ENCODE data around the gene TIAM2.
"Not testable (repeated sequence)": the region's sequence is repeated elsewhere in the genome, so short reads cannot be mapped to it uniquely, and the experiment has no call there.

The TIAM2 gene

DNA sequence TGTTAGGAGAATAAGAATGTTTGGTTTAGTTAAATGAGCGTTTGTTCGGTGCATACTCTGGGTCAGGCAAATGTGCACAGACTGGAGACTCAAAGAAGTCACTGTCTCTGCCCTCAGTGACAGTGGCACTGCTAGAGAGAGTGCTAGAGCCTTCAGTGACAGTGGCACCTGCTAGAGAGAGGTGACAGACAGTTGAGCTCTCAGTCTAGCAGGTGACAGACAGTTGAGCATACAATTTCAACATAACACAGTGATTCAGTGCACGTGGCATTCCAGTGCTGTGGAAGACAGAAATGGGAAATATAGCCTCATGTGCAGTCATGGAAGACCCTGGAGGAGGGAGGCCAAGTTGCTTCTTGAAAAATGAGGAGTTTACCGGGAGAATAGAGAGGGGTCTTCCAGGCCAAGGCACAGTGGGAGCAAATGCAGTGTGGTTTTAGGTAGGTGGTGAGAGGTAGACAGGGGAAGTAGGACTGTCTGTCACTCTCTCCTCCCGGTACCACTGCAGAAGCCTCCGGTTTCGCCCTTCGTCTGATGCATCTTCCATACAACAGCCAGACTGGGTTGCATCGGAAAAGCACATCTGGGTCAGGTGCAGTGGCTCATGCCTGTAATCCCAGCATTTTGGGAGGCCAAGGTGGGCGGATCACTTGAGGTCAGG, 160.8 kb downstream of the TIAM2 start:
- no peak for DNase-seq (ENCODE audit: low read depth in 1 of 2, low spot score in 1 of 2)

DNA sequence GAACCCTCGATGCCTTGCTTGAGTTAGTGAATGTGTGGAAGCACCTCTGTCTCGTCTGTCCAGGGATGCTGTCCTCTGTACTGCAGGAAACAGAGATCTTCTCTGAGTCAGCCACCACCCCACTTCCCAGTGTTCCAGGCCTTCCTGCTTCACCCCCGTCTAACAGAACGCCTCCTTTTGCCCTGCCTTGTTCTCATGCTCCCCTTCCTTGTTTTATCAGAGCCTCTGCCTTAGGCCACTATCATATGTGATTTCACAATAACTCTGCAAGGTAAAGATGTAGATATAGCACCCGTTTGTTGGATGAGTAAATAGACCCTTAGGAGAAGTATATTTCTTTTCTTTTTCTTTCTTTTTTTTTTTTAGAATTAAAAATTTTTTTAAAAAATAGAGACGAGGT, 162.0 kb downstream of the TIAM2 start:
- DNase-seq (ENCODE audit: low read depth in 1 of 2, low spot score in 1 of 2): no peak

DNA sequence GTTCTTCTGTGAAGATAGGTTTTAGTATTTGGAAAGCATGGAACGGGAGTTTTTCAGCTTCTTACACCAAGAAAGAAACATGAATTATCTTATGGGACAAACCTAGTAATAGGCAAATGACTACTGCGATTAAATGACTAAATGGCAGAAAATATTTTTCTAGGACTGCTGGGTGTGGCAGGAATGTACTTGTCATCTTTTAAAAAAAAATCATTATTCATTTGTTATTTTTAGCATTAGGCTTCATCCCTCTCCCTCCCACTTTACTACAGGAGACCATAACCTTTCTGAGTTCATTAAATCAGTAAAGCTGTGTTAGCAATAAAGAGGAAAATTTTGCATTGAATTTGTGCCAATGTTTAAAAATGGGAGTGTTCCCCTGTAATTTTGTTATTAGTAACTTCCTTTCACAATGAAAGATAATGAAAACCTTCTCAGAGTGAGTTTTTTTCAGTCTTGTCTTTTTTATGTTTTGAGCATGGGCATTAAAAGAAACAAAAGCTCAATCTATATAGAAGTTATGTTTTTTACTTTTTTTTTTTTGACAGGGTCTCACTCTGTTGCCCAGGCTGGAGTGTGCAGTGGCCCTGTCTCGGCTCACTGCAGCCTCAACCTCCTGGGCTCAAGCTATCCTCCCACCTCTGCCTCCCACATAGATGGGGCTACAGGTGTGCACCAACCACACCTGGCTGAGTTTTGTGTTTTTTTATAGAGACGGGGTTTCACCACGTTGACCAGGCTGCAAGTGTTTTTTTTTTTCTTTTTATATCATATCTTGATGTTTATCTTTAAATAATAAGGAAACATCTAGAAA, 163.1 kb downstream of the TIAM2 start:
- DNase-seq (ENCODE audit: low read depth in 1 of 2, low spot score in 1 of 2): no peak

DNA sequence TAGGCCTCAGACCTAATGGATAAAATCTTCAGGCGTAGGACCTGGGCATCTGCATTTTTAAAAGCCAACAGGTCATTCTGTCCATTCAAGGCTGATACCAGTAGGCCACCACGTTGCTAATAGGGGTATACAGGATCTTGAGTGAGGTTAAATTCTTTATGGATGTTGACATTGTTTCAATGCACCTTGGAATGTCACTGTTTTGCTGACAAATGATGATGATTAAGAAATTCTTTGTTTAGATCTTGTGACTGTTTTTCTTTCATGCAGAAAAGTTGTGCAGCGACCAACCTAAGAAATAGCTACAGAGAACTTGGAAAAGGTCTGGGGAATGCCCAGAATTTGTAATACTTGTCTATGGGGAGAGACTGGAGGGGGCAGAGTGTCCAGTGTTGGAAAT, 167.6 kb downstream of the TIAM2 start:
- no peak for DNase-seq (ENCODE audit: low read depth in 1 of 2, low spot score in 1 of 2)

DNA sequence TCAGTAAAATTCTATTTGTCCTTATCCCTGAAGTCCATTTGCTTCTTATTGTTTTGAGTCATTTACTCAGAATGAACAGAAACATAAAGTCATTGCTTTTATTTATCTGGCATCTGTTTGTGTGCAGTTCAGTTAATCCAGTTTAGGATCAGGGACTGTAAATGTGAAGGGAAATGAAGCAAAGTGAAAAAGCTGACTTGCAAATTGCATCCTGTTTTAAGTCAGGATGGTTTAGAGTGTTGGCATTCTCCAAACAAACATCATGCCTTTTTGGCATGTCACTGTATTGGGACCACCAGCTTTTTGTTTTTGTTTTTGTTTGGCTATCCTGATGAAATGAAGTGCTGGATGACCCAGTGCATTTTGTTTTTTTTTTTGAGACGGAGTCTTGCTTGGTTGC, 168.5 kb downstream of the TIAM2 start:
- DNase-seq (ENCODE audit: low read depth in 1 of 2, low spot score in 1 of 2): no peak

DNA sequence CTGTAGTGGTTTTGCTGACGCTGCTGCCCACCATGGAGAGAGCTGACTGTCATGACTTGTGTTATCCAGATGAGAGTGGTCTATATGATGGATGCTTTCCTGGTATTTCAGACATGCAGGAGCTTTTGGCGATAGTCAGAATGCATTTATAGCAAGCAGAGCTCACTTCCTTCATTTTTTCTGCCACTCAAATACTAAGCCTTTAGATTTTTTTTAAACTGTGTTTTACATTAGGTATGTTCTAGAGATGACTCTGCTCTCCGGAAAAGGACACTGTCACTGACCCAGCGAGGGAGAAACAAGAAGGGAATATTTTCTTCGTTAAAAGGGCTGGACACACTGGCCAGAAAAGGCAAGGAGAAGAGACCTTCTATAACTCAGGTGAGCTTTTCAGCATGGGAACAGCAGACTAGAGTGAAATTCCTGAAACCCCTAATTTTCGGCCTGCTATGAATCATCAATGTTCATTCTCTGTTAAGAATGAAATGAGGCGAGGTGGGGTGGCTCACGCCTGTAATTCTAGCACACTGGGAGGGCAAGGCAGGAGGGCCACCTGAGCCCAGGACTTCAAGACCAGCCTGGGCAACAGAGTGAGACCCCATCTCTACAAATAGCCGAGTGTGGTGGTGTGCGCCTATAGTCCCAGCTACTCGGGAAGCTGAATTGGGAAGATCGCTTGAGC, 170.1 kb downstream of the TIAM2 start:
- no peak for DNase-seq (ENCODE audit: low read depth in 1 of 2, low spot score in 1 of 2)

DNA sequence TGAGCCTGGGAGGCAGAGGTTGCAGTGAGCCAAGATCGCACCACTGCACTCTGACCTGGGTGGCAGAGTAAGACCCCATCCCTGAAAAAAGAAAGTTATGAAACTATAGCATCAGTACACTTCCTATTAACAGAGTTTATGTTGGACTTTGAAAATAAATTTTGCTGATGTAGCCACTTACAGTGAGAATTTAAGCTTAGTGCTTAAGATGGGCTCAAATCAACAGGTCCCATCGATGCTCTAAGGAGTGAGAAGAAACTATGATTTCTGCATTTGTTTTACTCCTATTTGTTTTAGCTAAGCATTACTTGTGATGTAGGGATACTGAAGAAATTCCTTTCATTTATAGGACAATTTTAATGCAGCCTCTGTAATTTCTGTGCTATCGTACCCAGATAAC, 175.4 kb downstream of the TIAM2 start:
- DNase-seq (ENCODE audit: low read depth in 1 of 2, low spot score in 1 of 2): no peak

DNA sequence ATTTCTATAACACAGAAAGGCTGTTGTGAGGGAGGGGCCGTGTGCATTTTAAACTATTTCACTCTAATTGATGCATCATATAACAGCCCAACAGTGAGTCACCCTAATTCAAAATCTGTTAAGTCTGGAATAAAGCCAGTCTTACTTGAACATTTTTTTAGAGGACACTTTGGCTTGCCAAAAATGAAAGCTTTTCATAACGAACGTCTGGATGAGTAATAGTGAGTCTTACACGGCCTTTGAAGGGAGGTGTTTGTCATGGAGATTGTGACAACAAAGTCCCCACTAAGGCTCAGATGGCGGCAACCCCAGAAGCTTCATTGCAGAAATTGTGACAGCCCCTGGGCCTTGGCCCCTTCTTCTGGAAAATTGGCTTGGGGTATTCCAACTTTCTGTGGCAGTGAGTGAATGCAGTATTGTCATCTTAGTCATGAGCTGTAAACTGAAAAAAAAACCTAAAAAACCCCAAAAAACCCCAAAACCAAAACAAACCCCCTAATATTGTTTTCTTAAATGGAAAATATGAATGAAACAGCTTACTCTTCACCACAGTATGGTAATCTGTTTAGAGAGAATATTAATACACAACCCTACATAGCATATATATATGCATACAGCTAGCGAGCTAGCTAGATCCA, 176.1 kb downstream of the TIAM2 start:
- peak; percentile 33 to 73 for DNase-seq (ENCODE audit: low read depth in 1 of 2, low spot score in 1 of 2)

DNA sequence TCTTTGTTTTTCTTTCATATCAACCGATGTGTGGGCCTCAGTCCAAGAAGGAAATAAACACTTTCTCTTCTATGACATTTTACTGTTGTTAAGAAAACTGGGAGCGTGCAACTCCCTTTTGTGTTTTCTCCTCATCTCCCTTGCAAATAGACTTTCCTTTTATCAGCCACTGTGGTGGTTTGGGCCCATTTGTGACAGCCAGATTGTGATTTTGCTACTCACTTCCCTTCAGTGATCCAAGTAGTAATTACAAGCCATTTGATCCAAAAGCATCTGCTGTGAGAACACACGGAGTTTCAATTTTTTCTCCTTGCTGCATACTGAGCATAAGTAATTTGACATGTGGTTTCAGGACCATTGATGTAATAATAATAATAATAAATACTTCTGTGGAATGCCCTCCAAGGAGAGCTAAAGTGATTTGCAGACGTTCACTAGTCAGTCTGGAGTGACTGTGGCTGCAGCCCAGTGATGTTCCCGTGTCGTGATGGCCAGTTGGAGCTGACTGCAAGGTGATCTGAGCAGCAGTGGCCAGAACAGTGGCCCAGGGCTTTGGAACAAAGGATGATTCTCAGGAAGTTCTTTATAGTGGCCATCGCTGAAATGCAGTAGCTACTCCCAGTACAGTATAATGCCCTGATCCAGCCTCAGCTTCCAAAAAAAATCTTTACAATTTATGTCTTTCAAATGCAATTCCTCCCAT, 176.8 kb downstream of the TIAM2 start:
- DNase-seq (ENCODE audit: low read depth in 1 of 2, low spot score in 1 of 2): no peak

DNA sequence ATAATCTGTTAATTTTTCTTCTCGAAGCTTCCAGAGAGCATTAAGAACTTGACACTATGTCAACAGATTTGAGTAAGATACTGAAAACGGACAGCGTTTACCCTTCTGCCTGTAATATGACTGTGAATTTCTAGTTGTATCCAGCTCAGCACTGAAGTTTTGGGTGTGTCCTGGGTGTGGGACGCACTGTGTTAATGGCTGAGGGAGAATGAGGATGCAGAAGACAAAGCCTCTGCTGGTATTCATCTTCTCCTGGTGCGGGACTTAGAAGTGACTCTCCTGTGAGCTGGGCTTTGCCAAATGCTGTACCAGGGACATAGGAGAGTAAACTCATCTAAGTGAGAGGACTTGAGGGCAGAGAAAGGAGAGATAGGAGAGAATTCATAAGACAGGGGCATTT, 178.4 kb downstream of the TIAM2 start:
- no peak for DNase-seq (ENCODE audit: low read depth in 1 of 2, low spot score in 1 of 2)

DNA sequence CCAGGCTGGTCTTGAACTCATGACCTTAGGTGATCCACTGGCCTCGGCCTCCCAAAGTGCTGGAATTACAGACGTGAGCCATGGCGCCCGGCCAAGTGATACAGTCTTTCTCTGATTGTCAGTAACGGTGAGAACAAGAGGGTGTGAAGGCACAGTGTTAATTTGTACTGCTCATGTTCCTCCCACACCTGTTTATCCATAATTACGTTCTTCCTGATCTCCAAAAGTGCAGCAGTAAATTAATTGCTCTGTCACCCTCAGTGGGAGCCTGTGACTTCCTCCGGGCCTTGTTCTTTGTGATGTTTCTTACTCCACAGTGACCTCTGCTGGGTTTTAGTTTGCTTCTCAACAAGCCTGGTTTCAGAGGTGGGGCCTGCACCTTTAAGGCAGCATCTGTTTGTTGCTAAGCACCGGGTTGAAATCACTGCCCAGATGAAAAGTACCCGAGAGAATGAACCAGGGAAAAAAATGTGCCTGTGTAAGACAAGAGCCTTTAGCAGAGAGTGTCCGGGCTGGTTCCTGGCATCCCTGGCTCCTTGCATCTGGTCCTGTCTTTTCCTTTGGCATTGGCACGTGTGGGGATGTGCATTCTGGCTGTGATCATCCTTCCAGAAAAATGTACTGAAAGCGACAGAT, 179.6 kb downstream of the TIAM2 start:
- DNase-seq (ENCODE audit: low read depth in 1 of 2, low spot score in 1 of 2): peak; percentile 17 to 37

DNA sequence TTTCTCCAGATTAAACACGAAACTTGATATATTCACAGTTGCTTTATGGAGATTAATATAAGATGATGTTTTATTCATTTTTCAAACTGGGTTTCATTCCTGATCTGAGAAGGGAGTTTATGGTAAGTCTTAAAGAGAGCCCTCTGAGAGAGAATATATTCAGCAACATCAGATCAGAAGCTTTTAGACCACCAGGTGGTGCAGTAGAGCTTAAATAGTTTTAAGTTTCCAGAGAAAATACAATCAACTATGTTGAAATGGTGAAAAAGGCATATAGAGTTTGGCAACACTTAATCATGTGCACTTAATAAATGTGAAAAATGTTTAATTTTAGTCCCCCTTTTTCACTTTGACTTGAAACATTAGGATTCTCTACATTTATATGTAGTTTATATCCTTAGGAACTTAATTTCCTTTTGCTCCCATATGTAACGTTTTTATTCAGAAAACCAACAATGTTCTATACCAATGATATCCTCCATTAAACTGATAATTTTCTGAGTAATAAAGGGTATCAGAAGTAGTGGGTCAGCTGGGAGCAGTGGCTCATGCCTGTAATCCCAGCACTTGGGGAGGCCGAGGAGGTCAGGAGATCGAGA, 182.3 kb downstream of the TIAM2 start:
- no peak for DNase-seq (ENCODE audit: low read depth in 1 of 2, low spot score in 1 of 2)

DNA sequence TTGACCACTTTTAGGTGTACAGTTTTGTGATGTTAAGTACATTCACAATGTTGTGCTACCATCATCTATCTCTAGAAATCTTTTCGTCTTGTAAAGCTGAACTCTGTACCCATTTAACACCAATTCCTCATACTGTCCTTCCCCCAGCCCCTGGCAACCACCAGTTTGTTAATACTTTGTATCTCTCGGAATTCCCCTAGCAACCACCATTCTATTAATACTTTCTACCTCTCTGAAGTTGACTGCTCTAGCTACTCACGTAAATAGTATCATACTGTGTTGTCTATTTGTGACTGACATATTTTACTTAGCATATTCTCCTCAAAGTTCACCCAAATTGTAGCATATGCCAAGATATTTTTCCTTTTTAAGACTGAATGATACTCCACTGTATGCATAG, 186.4 kb downstream of the TIAM2 start:
- DNase-seq (ENCODE audit: low read depth in 1 of 2, low spot score in 1 of 2): no peak

DNA sequence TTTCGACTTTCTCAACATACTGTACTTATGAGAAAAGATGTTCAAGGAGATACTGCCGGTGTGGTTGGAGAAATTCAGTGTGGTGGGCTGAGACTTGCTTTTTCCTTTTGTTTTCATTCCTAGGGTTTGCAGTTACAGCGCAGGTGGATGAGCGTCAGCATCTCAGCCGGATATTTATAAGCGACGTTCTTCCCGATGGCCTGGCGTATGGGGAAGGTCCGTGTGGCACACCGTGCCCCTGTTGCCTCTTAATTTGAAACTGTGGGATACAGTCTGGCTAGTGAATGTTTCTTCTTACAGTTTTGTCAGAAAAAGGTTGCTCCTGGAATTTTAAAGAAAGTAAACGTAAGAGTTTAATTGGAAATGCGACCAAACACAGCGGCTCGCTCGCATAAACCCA, 187.0 kb downstream of the TIAM2 start:
- no peak for DNase-seq (ENCODE audit: low read depth in 1 of 2, low spot score in 1 of 2)

DNA sequence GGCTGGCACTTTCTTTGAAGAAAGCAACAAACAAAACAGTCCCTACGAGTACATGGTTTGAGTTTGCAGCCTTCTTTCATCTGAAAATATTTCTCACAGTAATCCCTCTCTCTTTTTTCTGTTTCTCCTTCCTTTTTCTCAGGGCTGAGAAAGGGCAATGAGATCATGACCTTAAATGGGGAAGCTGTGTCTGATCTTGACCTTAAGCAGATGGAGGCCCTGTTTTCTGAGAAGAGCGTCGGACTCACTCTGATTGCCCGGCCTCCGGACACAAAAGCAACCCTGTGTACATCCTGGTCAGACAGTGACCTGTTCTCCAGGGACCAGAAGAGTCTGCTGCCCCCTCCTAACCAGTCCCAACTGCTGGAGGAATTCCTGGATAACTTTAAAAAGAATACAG, 188.0 kb downstream of the TIAM2 start:
- DNase-seq (ENCODE audit: low read depth in 1 of 2, low spot score in 1 of 2): no peak

DNA sequence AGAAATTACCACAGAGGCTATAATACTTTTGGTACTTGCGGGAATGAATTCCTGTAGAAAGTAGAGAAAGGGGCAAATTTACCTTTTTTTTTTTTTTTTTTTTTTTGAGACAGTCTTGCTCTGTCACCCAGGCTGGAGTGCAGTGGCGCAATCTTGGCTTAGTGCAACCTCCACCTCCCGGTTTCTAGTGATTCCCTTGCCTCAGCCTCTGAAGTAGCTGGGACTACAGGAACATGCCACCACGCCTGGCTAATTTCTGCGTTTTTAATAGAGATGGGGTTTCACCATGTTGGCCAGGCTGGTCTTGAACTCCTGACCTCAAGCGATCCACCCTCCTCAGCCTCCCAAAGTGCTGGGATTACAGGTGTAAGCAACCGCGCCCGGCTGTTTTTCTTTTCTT, 189.9 kb downstream of the TIAM2 start:
- not testable (repeated sequence) for DNase-seq (ENCODE audit: low read depth in 1 of 2, low spot score in 1 of 2)

DNA sequence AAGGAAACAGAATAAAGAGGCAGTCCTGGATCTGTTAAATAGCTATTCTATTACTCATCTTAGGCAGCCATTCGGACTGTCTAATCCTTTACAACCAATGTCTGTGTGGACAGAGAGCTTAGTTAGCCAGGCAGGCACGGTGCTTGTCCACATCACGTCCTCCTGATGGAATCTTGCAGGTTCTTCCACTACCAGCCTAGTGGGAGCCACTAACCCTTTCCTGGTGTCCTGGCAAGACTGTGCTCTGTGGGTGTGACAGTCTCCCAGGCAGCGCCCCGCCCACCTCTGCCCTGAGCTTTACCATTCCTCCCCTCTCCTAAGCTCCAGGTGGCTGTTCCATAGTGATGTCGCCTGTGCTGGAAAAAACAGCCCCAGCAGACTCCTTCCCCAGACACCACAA, 190.4 kb downstream of the TIAM2 start:
- DNase-seq (ENCODE audit: low read depth in 1 of 2, low spot score in 1 of 2): no peak

DNA sequence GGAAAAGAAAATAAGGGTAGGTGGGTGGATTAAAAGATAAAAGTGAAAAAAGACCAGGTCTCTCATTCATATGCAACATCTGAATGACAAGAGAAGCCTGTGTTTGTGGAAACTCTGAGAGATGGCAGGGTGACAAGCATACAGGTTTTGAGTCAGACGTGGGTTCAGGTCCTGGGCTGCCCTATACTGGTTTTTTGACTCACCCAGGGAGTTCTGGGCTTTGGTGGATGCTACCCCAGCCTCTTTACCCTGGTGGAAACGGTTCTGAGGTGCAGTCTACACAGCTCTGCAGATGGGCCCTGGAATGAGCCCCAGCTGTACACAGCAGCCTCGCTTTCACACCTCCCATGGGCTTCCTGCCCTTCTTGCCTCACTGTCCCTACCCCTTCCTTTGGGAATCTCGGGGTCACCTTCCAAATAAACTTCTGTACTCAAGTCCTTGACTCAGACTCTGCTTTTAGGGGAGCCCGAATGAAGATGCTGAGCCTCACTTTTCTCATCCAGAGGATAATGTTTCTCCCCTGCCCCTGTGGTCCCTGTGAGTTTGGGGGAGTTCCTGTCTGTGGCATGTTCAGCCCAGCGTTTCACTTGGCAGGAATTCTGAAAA, 191.0 kb downstream of the TIAM2 start:
- peak in 1 of 2 donors; percentile 34 for DNase-seq (ENCODE audit: low read depth in 1 of 2, low spot score in 1 of 2)

DNA sequence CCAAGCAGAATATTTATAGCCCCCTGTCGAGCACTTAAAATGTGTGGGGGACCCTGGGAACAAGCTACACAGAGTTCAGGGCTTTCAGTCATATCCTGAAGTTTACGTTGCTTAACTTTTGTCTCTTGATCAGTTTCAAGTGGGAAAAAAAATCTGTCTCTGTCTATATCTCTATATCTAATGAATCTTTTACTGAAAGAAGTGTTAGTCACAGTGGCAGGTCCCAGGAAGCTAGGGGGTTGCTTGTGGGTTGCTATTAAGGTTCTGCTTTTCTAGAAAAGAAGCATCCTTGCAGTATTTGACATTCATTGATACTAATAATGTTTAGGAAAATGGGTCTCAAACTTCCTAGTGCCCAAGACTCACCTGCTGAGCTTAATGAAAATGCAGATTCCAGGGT, 192.0 kb downstream of the TIAM2 start:
- DNase-seq (ENCODE audit: low read depth in 1 of 2, low spot score in 1 of 2): no peak

All from activated T-helper 1 cell treated with anti-CD3 and anti-CD28 coated beads, Interleukin-2, amount 50 U/mL, for 16 hours (primary cell).